ENCODE results near the gene PPP6R2.

Gene PPP6R2

DNA sequence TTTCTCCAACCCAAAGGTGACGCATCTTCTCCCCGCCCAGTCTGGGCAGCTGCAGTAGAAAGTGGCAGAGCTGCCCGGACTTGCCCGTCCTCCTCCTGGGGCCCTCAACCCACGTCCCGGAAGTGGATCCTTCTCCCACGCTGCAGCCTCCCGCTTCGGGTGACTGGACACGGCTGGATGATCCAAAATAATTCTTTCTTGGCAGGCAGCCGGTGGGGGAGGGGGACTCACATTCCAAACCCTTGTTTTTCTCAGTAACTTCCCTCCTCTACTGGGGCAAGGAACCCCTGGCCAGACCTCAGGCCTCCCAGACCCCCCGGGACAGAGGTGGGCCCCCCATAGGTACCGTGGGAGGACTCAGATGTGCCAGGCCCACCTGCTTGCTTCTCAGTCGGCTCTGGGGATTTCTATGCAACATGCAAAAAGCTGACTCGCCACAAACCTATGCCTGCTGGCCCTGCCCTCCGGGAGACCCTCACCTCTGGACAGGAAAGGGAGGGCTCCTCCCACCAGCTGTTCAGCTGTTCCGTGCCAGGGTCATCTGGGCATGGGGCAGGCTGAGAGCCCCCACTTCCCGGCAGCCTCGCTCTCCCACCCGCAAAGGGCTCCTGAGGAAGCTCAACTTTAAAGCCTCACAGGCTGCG, 37.1 kb upstream of the PPP6R2 start (continued):
- TF ChIP-seq, protein P1, sequence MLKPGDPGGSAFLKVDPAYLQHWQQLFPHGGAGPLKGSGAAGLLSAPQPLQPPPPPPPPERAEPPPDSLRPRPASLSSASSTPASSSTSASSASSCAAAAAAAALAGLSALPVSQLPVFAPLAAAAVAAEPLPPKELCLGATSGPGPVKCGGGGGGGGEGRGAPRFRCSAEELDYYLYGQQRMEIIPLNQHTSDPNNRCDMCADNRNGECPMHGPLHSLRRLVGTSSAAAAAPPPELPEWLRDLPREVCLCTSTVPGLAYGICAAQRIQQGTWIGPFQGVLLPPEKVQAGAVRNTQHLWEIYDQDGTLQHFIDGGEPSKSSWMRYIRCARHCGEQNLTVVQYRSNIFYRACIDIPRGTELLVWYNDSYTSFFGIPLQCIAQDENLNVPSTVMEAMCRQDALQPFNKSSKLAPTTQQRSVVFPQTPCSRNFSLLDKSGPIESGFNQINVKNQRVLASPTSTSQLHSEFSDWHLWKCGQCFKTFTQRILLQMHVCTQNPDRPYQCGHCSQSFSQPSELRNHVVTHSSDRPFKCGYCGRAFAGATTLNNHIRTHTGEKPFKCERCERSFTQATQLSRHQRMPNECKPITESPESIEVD (tag by site-specific recombination; IDR thresholded peaks at IDR 0.05): no peak; the same call in 1 of the 2 replicates
- peak; percentile 40 for TF ChIP-seq OSR2 (tag by site-specific recombination; IDR thresholded peaks at IDR 0.05)
- TF ChIP-seq, protein P2, sequence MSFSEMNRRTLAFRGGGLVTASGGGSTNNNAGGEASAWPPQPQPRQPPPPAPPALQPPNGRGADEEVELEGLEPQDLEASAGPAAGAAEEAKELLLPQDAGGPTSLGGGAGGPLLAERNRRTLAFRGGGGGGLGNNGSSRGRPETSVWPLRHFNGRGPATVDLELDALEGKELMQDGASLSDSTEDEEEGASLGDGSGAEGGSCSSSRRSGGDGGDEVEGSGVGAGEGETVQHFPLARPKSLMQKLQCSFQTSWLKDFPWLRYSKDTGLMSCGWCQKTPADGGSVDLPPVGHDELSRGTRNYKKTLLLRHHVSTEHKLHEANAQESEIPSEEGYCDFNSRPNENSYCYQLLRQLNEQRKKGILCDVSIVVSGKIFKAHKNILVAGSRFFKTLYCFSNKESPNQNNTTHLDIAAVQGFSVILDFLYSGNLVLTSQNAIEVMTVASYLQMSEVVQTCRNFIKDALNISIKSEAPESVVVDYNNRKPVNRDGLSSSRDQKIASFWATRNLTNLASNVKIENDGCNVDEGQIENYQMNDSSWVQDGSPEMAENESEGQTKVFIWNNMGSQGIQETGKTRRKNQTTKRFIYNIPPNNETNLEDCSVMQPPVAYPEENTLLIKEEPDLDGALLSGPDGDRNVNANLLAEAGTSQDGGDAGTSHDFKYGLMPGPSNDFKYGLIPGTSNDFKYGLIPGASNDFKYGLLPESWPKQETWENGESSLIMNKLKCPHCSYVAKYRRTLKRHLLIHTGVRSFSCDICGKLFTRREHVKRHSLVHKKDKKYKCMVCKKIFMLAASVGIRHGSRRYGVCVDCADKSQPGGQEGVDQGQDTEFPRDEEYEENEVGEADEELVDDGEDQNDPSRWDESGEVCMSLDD (tag by site-specific recombination; IDR thresholded peaks at IDR 0.05): no peak; the same call in 1 of the 2 replicates
- TF ChIP-seq ZNF707 (tag by site-specific recombination; IDR thresholded peaks at IDR 0.05): no peak
- TF ChIP-seq, protein P3, sequence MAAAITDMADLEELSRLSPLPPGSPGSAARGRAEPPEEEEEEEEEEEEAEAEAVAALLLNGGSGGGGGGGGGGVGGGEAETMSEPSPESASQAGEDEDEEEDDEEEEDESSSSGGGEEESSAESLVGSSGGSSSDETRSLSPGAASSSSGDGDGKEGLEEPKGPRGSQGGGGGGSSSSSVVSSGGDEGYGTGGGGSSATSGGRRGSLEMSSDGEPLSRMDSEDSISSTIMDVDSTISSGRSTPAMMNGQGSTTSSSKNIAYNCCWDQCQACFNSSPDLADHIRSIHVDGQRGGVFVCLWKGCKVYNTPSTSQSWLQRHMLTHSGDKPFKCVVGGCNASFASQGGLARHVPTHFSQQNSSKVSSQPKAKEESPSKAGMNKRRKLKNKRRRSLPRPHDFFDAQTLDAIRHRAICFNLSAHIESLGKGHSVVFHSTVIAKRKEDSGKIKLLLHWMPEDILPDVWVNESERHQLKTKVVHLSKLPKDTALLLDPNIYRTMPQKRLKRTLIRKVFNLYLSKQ (tag by site-specific recombination; IDR thresholded peaks at IDR 0.05; ENCODE audit: borderline replicate concordance): no peak
- peak; percentile 53 for TF ChIP-seq ZXDB (tag by site-specific recombination; IDR thresholded peaks at IDR 0.05)
- TF ChIP-seq ZEB2 (tag by site-specific recombination; IDR thresholded peaks at IDR 0.05): peak; percentile 87
- TF ChIP-seq ZNF571 (tag by site-specific recombination; IDR thresholded peaks at IDR 0.05): no peak
- no peak for TF ChIP-seq ZSCAN23 (tag by site-specific recombination; IDR thresholded peaks at IDR 0.05)
- TF ChIP-seq ZNF292 (tag by site-specific recombination; IDR thresholded peaks at IDR 0.05; ENCODE audit: borderline replicate concordance, low read depth): no peak
- no peak for TF ChIP-seq RBAK (tag by site-specific recombination; IDR thresholded peaks at IDR 0.05)
- peak; percentile 93 for TF ChIP-seq ZBTB20 (tag by site-specific recombination; IDR thresholded peaks at IDR 0.05)
- TF ChIP-seq ZNF555 (tag by site-specific recombination; conservative IDR thresholded peaks at IDR 0.05): no peak
- TF ChIP-seq, protein P4, sequence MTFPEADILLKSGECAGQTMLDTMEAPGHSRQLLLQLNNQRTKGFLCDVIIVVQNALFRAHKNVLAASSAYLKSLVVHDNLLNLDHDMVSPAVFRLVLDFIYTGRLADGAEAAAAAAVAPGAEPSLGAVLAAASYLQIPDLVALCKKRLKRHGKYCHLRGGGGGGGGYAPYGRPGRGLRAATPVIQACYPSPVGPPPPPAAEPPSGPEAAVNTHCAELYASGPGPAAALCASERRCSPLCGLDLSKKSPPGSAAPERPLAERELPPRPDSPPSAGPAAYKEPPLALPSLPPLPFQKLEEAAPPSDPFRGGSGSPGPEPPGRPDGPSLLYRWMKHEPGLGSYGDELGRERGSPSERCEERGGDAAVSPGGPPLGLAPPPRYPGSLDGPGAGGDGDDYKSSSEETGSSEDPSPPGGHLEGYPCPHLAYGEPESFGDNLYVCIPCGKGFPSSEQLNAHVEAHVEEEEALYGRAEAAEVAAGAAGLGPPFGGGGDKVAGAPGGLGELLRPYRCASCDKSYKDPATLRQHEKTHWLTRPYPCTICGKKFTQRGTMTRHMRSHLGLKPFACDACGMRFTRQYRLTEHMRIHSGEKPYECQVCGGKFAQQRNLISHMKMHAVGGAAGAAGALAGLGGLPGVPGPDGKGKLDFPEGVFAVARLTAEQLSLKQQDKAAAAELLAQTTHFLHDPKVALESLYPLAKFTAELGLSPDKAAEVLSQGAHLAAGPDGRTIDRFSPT (tag by site-specific recombination; IDR thresholded peaks at IDR 0.05): peak; percentile 66
- TF ChIP-seq ZNF837 (tag by site-specific recombination; IDR thresholded peaks at IDR 0.05): no peak
- TF ChIP-seq HOXC10 (CRISPR knock-in tag; IDR thresholded peaks at IDR 0.05): no peak
- no peak for TF ChIP-seq HOXA7 (CRISPR knock-in tag; IDR thresholded peaks at IDR 0.05; ENCODE audit: borderline replicate concordance)
- 0 out of 2 replicates have a peak, but pooled peaks have one; percentile 17 for TF ChIP-seq SCRT1 (tag by site-specific recombination; IDR thresholded peaks at IDR 0.05; ENCODE audit: borderline replicate concordance)
- peak; percentile 36; the same call in 1 of the 2 replicates for TF ChIP-seq BCL11A (tag by site-specific recombination; IDR thresholded peaks at IDR 0.05; ENCODE audit: low read depth)
- TF ChIP-seq ZNF530 (tag by site-specific recombination; IDR thresholded peaks at IDR 0.05; ENCODE audit: low read depth): no peak
- TF ChIP-seq ZNF433 (tag by site-specific recombination; IDR thresholded peaks at IDR 0.05; ENCODE audit: low read depth): no peak
- no peak for TF ChIP-seq ZNF202 (tag by site-specific recombination; IDR thresholded peaks at IDR 0.05; ENCODE audit: borderline replicate concordance)
- TF ChIP-seq ZFP69B (tag by site-specific recombination; IDR thresholded peaks at IDR 0.05): peak; percentile 89
- no peak for TF ChIP-seq GFI1B (tag by site-specific recombination; IDR thresholded peaks at IDR 0.05)
- TF ChIP-seq ZNF747 (tag by site-specific recombination; IDR thresholded peaks at IDR 0.05): no peak
- TF ChIP-seq ZNF23 (tag by site-specific recombination; IDR thresholded peaks at IDR 0.05; ENCODE audit: borderline replicate concordance): no peak
- 0 out of 2 replicates have a peak, but pooled peaks have one; percentile 22 for TF ChIP-seq PRDM1 (tag by site-specific recombination; IDR thresholded peaks at IDR 0.05)
- no peak for TF ChIP-seq ZNF211 (tag by site-specific recombination; IDR thresholded peaks at IDR 0.05; ENCODE audit: low read depth)
- no peak for TF ChIP-seq ZNF354C (tag by site-specific recombination; IDR thresholded peaks at IDR 0.05; ENCODE audit: borderline replicate concordance, low read depth)
- no peak for TF ChIP-seq TRIM28 (IDR thresholded peaks at IDR 0.05; ENCODE audit: borderline replicate concordance, low read length)
- no peak for TF ChIP-seq ZNF830 (tag by site-specific recombination; IDR thresholded peaks at IDR 0.05; ENCODE audit: low read depth)
- TF ChIP-seq, protein P5, sequence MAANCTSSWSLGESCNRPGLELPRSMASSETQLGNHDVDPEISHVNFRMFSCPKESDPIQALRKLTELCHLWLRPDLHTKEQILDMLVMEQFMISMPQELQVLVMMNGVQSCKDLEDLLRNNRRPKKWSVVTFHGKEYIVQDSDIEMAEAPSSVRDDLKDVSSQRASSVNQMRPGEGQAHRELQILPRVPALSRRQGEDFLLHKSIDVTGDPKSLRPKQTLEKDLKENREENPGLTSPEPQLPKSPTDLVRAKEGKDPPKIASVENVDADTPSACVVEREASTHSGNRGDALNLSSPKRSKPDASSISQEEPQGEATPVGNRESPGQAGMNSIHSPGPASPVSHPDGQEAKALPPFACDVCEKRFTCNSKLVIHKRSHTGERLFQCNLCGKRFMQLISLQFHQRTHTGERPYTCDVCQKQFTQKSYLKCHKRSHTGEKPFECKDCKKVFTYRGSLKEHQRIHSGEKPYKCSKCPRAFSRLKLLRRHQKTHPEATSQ (tag by site-specific recombination; IDR thresholded peaks at IDR 0.05): no peak
